IMR-90 (cell line): ENCODE results near the gene KRT71.
A peak's percentile ranks its signal among the peaks of the same experiment; 100 is the strongest.

Experiments used
- BHLHE40 ChIP-seq: fragments of 150-350 bp; IDR thresholded peaks from 2 replicates; pipeline ENCODE4 v1.6.1; 2016; ENCODE audit warnings: mild to moderate bottlenecking, low read depth, low read length
- CEBPB ChIP-seq: IDR thresholded peaks from 2 replicates; pipeline ENCODE4 v1.6.1; 2012; ENCODE audit warnings: low read depth, low read length, improper control_type of control experiment
- CHD1 ChIP-seq: IDR thresholded peaks from 2 replicates; pipeline ENCODE4 v1.6.1; 2012; ENCODE audit warnings: low read depth, low read length, improper control_type of control experiment
- MAFK ChIP-seq: IDR thresholded peaks from 2 replicates; pipeline ENCODE4 v1.6.1; 2012; ENCODE audit warnings: low read depth, low read length, improper control_type of control experiment
- POLR2A ChIP-seq: IDR thresholded peaks from 2 replicates; pipeline ENCODE4 v1.6.1; 2012; ENCODE audit warnings: mild to moderate bottlenecking, low read depth, low read length
- TF ChIP-seq, protein P1 (sequence below): conservative IDR thresholded peaks from 2 replicates; pipeline ENCODE4 v1.5.1; 2012; ENCODE audit warnings: mild to moderate bottlenecking, low read depth, low read length, improper control_type of control experiment
- TF ChIP-seq, protein P2 (sequence below): fragments of 150-350 bp; IDR thresholded peaks from 2 replicates; pipeline ENCODE4 v1.6.1; 2016; ENCODE audit warnings: low read depth, mild to moderate bottlenecking, low read length, moderate library complexity, borderline replicate concordance
- TF ChIP-seq, protein P3 (sequence below): fragments of 150-350 bp; IDR thresholded peaks from 2 replicates; pipeline ENCODE4 v1.6.1; 2017; ENCODE audit warnings: mild to moderate bottlenecking, antibody characterized with exemption, low read length, low read depth

DNA sequence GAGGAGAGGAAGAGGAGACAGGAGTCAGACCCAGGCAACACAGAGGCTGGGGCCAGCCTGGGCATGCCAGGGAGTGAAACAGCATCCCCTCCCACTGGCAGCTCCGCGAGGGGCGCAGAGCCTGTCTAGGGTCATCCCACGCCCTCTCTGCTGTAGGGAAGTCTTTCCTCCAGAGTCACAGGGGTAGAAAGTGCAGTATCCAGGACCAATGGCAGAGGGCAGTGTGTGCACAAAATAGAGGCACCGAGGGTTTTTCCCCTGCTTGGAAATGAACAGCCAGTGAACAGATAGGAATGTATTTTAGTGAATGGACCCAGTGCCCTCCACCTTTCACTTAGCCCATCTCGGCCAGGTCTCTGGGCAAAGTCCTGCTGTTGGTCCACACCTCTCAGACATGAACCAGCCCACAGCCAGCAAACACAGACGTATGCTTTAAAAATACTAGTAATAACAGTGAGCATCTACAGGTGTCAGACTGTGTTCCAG, 30.1 kb upstream of the KRT71 start:
- TF ChIP-seq, protein P1, sequence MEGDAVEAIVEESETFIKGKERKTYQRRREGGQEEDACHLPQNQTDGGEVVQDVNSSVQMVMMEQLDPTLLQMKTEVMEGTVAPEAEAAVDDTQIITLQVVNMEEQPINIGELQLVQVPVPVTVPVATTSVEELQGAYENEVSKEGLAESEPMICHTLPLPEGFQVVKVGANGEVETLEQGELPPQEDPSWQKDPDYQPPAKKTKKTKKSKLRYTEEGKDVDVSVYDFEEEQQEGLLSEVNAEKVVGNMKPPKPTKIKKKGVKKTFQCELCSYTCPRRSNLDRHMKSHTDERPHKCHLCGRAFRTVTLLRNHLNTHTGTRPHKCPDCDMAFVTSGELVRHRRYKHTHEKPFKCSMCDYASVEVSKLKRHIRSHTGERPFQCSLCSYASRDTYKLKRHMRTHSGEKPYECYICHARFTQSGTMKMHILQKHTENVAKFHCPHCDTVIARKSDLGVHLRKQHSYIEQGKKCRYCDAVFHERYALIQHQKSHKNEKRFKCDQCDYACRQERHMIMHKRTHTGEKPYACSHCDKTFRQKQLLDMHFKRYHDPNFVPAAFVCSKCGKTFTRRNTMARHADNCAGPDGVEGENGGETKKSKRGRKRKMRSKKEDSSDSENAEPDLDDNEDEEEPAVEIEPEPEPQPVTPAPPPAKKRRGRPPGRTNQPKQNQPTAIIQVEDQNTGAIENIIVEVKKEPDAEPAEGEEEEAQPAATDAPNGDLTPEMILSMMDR = peak; percentile 85
- no peak for TF ChIP-seq POLR2A
- TF ChIP-seq BHLHE40 = no peak
- TF ChIP-seq, protein P2, sequence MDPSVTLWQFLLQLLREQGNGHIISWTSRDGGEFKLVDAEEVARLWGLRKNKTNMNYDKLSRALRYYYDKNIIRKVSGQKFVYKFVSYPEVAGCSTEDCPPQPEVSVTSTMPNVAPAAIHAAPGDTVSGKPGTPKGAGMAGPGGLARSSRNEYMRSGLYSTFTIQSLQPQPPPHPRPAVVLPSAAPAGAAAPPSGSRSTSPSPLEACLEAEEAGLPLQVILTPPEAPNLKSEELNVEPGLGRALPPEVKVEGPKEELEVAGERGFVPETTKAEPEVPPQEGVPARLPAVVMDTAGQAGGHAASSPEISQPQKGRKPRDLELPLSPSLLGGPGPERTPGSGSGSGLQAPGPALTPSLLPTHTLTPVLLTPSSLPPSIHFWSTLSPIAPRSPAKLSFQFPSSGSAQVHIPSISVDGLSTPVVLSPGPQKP = no peak
- TF ChIP-seq, protein P3, sequence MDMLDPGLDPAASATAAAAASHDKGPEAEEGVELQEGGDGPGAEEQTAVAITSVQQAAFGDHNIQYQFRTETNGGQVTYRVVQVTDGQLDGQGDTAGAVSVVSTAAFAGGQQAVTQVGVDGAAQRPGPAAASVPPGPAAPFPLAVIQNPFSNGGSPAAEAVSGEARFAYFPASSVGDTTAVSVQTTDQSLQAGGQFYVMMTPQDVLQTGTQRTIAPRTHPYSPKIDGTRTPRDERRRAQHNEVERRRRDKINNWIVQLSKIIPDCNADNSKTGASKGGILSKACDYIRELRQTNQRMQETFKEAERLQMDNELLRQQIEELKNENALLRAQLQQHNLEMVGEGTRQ = no peak
- TF ChIP-seq MAFK = no peak
- TF ChIP-seq CEBPB = no peak
- no peak for TF ChIP-seq CHD1
